ENCODE data around the gene CAB39.

The CAB39 gene

GRCh38 chr2:230862292-230862691 lies 149.7 kb downstream of the CAB39 start:
- Histone ChIP-seq H3K4me3 (ENCODE audit: low read length) (no peak overlapping the region), H3K36me3 (ENCODE audit: insufficient read depth, low read length) (no peaks in the 10 kb centered on the region), H2AFZ (ENCODE audit: low read depth, low read length) (no peak overlapping the region), H3K4me1 (ENCODE audit: insufficient read depth, low read length) (peaks cover 18% of the 10 kb centered on the region), H3K27me3 (ENCODE audit: insufficient read depth, low read length) (peaks cover 6% of the 10 kb centered on the region), H3K9me3 (ENCODE audit: low read length) (no peaks in the 10 kb centered on the region)

GRCh38 chr2:230863031-230863430 lies 150.4 kb downstream of the CAB39 start:
- H3K4me1 ChIP-seq (ENCODE audit: insufficient read depth, low read length): peaks cover 20% of the 10 kb centered on the region
- H3K36me3 ChIP-seq (ENCODE audit: insufficient read depth, low read length): no peaks in the 10 kb centered on the region
- H2AFZ ChIP-seq (ENCODE audit: low read depth, low read length): no peak overlapping the region
- H3K4me3 ChIP-seq (ENCODE audit: low read length): no peak overlapping the region
- H3K9me3 ChIP-seq (ENCODE audit: low read length): no peaks in the 10 kb centered on the region
- H3K27me3 ChIP-seq (ENCODE audit: insufficient read depth, low read length): peaks cover 6% of the 10 kb centered on the region

- no peaks in the 10 kb centered on the region for H3K36me3 ChIP-seq (ENCODE audit: insufficient read depth, low read length)
- peaks cover 6% of the 10 kb centered on the region for H3K27me3 ChIP-seq (ENCODE audit: insufficient read depth, low read length)
- H3K4me1 ChIP-seq (ENCODE audit: insufficient read depth, low read length): peaks cover 26% of the 10 kb centered on the region
- no peaks in the 10 kb centered on the region for H3K9me3 ChIP-seq (ENCODE audit: low read length)
- H3K4me3 ChIP-seq (ENCODE audit: low read length): no peak overlapping the region
- peak overlapping the region; percentile 87 for H2AFZ ChIP-seq (ENCODE audit: low read depth, low read length)
Observed at GRCh38 chr2:230863442-230864121, 150.9 kb downstream of the CAB39 start.

GRCh38 chr2:230864122-230864604 lies 151.5 kb downstream of the CAB39 start:
- H3K36me3 ChIP-seq (ENCODE audit: insufficient read depth, low read length): no peaks in the 10 kb centered on the region
- peak overlapping the region; percentile 67 for H3K4me3 ChIP-seq (ENCODE audit: low read length)
- H3K4me1 ChIP-seq (ENCODE audit: insufficient read depth, low read length): peaks cover 31% of the 10 kb centered on the region
- peaks cover 6% of the 10 kb centered on the region for H3K27me3 ChIP-seq (ENCODE audit: insufficient read depth, low read length)
- no peaks in the 10 kb centered on the region for H3K9me3 ChIP-seq (ENCODE audit: low read length)
- peak overlapping the region; percentile 87 for H2AFZ ChIP-seq (ENCODE audit: low read depth, low read length)

GRCh38 chr2:230864605-230865306 lies 152.1 kb downstream of the CAB39 start, which contains the start of gene ITM2C:
Gene ITM2C, plus strand, starts transcription at chr2:230864942. Its CDS starts 84 bp downstream, at chr2:230865026.
- no peaks in the 10 kb centered on the region for H3K36me3 ChIP-seq (ENCODE audit: insufficient read depth, low read length)
- peak within 1 kb of the TSS; percentile 87 for H2AFZ ChIP-seq (ENCODE audit: low read depth, low read length)
- peaks cover 6% of the 10 kb centered on the region for H3K27me3 ChIP-seq (ENCODE audit: insufficient read depth, low read length)
- peak within 1 kb of the TSS; percentile 67 for H3K4me3 ChIP-seq (ENCODE audit: low read length)
- peaks cover 37% of the 10 kb centered on the region for H3K4me1 ChIP-seq (ENCODE audit: insufficient read depth, low read length)
- H3K9me3 ChIP-seq (ENCODE audit: low read length): no peaks in the 10 kb centered on the region

GRCh38 chr2:230865307-230865765 lies 152.7 kb downstream of the CAB39 start:
- no peaks in the 10 kb centered on the region for H3K36me3 ChIP-seq (ENCODE audit: insufficient read depth, low read length)
- H2AFZ ChIP-seq (ENCODE audit: low read depth, low read length): peak overlapping the region; percentile 87
- H3K4me3 ChIP-seq (ENCODE audit: low read length): peak overlapping the region; percentile 67
- peaks cover 6% of the 10 kb centered on the region for H3K27me3 ChIP-seq (ENCODE audit: insufficient read depth, low read length)
- H3K4me1 ChIP-seq (ENCODE audit: insufficient read depth, low read length): peaks cover 43% of the 10 kb centered on the region
- no peaks in the 10 kb centered on the region for H3K9me3 ChIP-seq (ENCODE audit: low read length)

- Histone ChIP-seq H3K4me3 (ENCODE audit: low read length) (peak overlapping the region; percentile 67), H3K9me3 (ENCODE audit: low read length) (no peaks in the 10 kb centered on the region), H3K36me3 (ENCODE audit: insufficient read depth, low read length) (no peaks in the 10 kb centered on the region), H3K27me3 (ENCODE audit: insufficient read depth, low read length) (peaks cover 6% of the 10 kb centered on the region), H3K4me1 (ENCODE audit: insufficient read depth, low read length) (peaks cover 50% of the 10 kb centered on the region), H2AFZ (ENCODE audit: low read depth, low read length) (no peak overlapping the region)
Observed at GRCh38 chr2:230865766-230866755, 153.4 kb downstream of the CAB39 start.

- H3K9me3 ChIP-seq (ENCODE audit: low read length): no peaks in the 10 kb centered on the region
- H3K4me1 ChIP-seq (ENCODE audit: insufficient read depth, low read length): peaks cover 56% of the 10 kb centered on the region
- H3K4me3 ChIP-seq (ENCODE audit: low read length): no peak overlapping the region
- peaks cover 6% of the 10 kb centered on the region for H3K27me3 ChIP-seq (ENCODE audit: insufficient read depth, low read length)
- H3K36me3 ChIP-seq (ENCODE audit: insufficient read depth, low read length): no peaks in the 10 kb centered on the region
- no peak overlapping the region for H2AFZ ChIP-seq (ENCODE audit: low read depth, low read length)
Observed at GRCh38 chr2:230866756-230867523, 154.3 kb downstream of the CAB39 start.

- no peaks in the 10 kb centered on the region for H3K36me3 ChIP-seq (ENCODE audit: insufficient read depth, low read length)
- peaks cover 6% of the 10 kb centered on the region for H3K27me3 ChIP-seq (ENCODE audit: insufficient read depth, low read length)
- no peak overlapping the region for H3K4me3 ChIP-seq (ENCODE audit: low read length)
- H3K4me1 ChIP-seq (ENCODE audit: insufficient read depth, low read length): peaks cover 56% of the 10 kb centered on the region
- H2AFZ ChIP-seq (ENCODE audit: low read depth, low read length): no peak overlapping the region
- no peaks in the 10 kb centered on the region for H3K9me3 ChIP-seq (ENCODE audit: low read length)
Observed at GRCh38 chr2:230868161-230868946, 155.7 kb downstream of the CAB39 start.

- no peaks in the 10 kb centered on the region for H3K27me3 ChIP-seq (ENCODE audit: insufficient read depth, low read length)
- no peak overlapping the region for H3K4me3 ChIP-seq (ENCODE audit: low read length)
- H3K36me3 ChIP-seq (ENCODE audit: insufficient read depth, low read length): no peaks in the 10 kb centered on the region
- no peak overlapping the region for H2AFZ ChIP-seq (ENCODE audit: low read depth, low read length)
- H3K9me3 ChIP-seq (ENCODE audit: low read length): no peaks in the 10 kb centered on the region
- peaks cover 55% of the 10 kb centered on the region for H3K4me1 ChIP-seq (ENCODE audit: insufficient read depth, low read length)
Observed at GRCh38 chr2:230868947-230869913, 156.6 kb downstream of the CAB39 start.

All from neuron (in vitro differentiated cells).